Neural cell (in vitro differentiated cells): ENCODE results near the gene MECP2. TPM values are rescaled to one million over a fixed set of nuclear protein-coding genes. Genes with fewer than 3 reads are reported as not detected.

Experiments used
- H2AFZ ChIP-seq: fragments of 200-600, 300-800 bp; sonication (generic), shearing (Covaris generic); 2 replicates; pipeline ENCODE4 v1.6.0; 2014; ENCODE audit warnings: low read depth, mild to moderate bottlenecking, antibody characterized with exemption, low read length, moderate library complexity
- H3F3A ChIP-seq: fragments of 200-600 bp; shearing (Covaris generic); 2 replicates; pipeline ENCODE4 v1.6.1; 2016; ENCODE audit warnings: mild to moderate bottlenecking, moderate library complexity, mixed read lengths, antibody characterized with exemption, low read length; ENCODE audit not compliant: insufficient read depth, poor library complexity, severe bottlenecking
- H3K27ac ChIP-seq: fragments of 200-600, 300-800 bp; sonication (generic), shearing (Covaris generic); 2 replicates; pipeline ENCODE4 v1.5.1; 2014; ENCODE audit warnings: mild to moderate bottlenecking, low read length, moderate library complexity
- H3K27me3 ChIP-seq: fragments of 300-800, 200-600 bp; sonication (generic), shearing (Covaris generic); 2 replicates; pipeline ENCODE4 v1.6.0; 2014; ENCODE audit warnings: mild to moderate bottlenecking, low read depth, low read length, moderate library complexity; ENCODE audit not compliant: insufficient read depth
- H3K36me3 ChIP-seq: fragments of 300-800, 200-600 bp; sonication (generic), shearing (Covaris generic); 2 replicates; pipeline ENCODE4 v1.5.1; 2014; ENCODE audit warnings: mild to moderate bottlenecking, antibody characterized with exemption, low read length, moderate library complexity; ENCODE audit not compliant: insufficient read depth
- H3K4me2 ChIP-seq: fragments of 300-800, 200-600 bp; sonication (generic), shearing (Covaris generic); 2 replicates; pipeline ENCODE4 v1.6.0; 2014; ENCODE audit warnings: mild to moderate bottlenecking, low read length
- H3K4me3 ChIP-seq: fragments of 300-800, 200-600 bp; sonication (generic), shearing (Covaris generic); 2 replicates; pipeline ENCODE4 v1.5.1; 2014; ENCODE audit warnings: mild to moderate bottlenecking, low read length, moderate library complexity
- H3K79me2 ChIP-seq: fragments of 200-600 bp; shearing (Covaris generic); replicated peaks from 2 replicates; pipeline ENCODE4 v1.6.0; 2014; ENCODE audit warnings: mild to moderate bottlenecking, low read length, moderate library complexity; ENCODE audit not compliant: insufficient read depth
- H3K9ac ChIP-seq: fragments of 300-800, 200-600 bp; sonication (generic), shearing (Covaris generic); 2 replicates; pipeline ENCODE4 v1.6.1; 2016; ENCODE audit warnings: mild to moderate bottlenecking, low read length, mixed read lengths
- H3K9me2 ChIP-seq: fragments of 200-600 bp; shearing (Covaris generic); 2 replicates; pipeline ENCODE4 v1.6.1; 2016; ENCODE audit warnings: mild to moderate bottlenecking, low read length, mixed read lengths; ENCODE audit not compliant: insufficient read depth
- H3K9me3 ChIP-seq: fragments of 200-600, 300-800 bp; sonication (generic), shearing (Covaris generic); 2 replicates; pipeline ENCODE4 v1.6.1; 2016; ENCODE audit warnings: mild to moderate bottlenecking, mixed run types, low read length, moderate library complexity, mixed read lengths
- H4K20me1 ChIP-seq: fragments of 200-600 bp; shearing (Covaris generic); 2 replicates; pipeline ENCODE4 v1.6.1; 2016; ENCODE audit warnings: mild to moderate bottlenecking, mixed run types; ENCODE audit not compliant: insufficient read depth
- CTCF ChIP-seq: fragments of 450-650 bp; IDR thresholded peaks from 2 replicates; pipeline ENCODE4 v1.5.1; 2014; ENCODE audit warnings: antibody characterized with exemption, mild to moderate bottlenecking, moderate library complexity; ENCODE audit not compliant: poor library complexity, severe bottlenecking
- EP300 ChIP-seq: fragments of 450-650 bp; conservative IDR thresholded peaks from 2 replicates; pipeline ENCODE4 v1.6.1; 2014; ENCODE audit warnings: antibody characterized with exemption, mild to moderate bottlenecking, moderate library complexity; ENCODE audit not compliant: poor library complexity, severe bottlenecking
- EZH2 ChIP-seq: fragments of 200-600, 300-800 bp; shearing (Covaris generic), sonication (generic); IDR thresholded peaks from 2 replicates; pipeline ENCODE4 v1.6.1; 2014; ENCODE audit warnings: antibody characterized with exemption, low read length, borderline replicate concordance, mild to moderate bottlenecking; ENCODE audit not compliant: insufficient read depth, poor library complexity, severe bottlenecking
- MXI1 ChIP-seq: fragments of 450-650 bp; conservative IDR thresholded peaks from 2 replicates; pipeline ENCODE4 v1.6.1; 2014; ENCODE audit warnings: antibody characterized with exemption, mild to moderate bottlenecking; ENCODE audit not compliant: poor library complexity, severe bottlenecking
- POLR2AphosphoS5 ChIP-seq: IDR thresholded peaks from 2 replicates; pipeline ENCODE4 v1.6.1; 2012
- RAD21 ChIP-seq: fragments of 450-650 bp; conservative IDR thresholded peaks from 2 replicates; pipeline ENCODE4 v1.6.1; 2014; ENCODE audit warnings: antibody characterized with exemption, mild to moderate bottlenecking, moderate library complexity
- REST ChIP-seq: IDR thresholded peaks from 2 replicates; pipeline ENCODE4 v1.6.1; 2012; ENCODE audit warnings: borderline replicate concordance
- SMC3 ChIP-seq: fragments of 450-650 bp; conservative IDR thresholded peaks from 2 replicates; pipeline ENCODE4 v1.6.1; 2014; ENCODE audit warnings: antibody characterized with exemption, mild to moderate bottlenecking, moderate library complexity; ENCODE audit not compliant: poor library complexity
- TAF1 ChIP-seq: IDR thresholded peaks from 2 replicates; pipeline ENCODE4 v1.6.1; 2012; ENCODE audit warnings: low read depth
- polyA plus RNA-seq: library from polyadenylated mRNA; depleted of rRNA; stranded (reverse); fragments of >200 nt; gene quantifications from 2 replicates; pipeline ENCODE4 v1.2.3, GENCODE V29; 2014

Gene MECP2
- polyA plus RNA-seq, 1 donor from 2014 or later, result 14.5 TPM

- Histone ChIP-seq H3K27me3 (no peaks in the 10 kb centered on the region), H3K9ac (no peak overlapping the region), H3K36me3 (no peaks in the 10 kb centered on the region), H3K9me2 (no peaks in the 10 kb centered on the region), H4K20me1 (no peaks in the 10 kb centered on the region), H3F3A (no peaks in the 10 kb centered on the region), H3K4me3 (no peak overlapping the region), H2AFZ (no peak overlapping the region), H3K9me3 (no peaks in the 10 kb centered on the region), H3K4me2 (no peak overlapping the region), H3K79me2 (no peaks in the 10 kb centered on the region), H3K27ac (no peak overlapping the region)
- TF ChIP-seq CTCF, result no peak
- no peak for TF ChIP-seq REST
- no peak for TF ChIP-seq TAF1
- TF ChIP-seq MXI1, result no peak
- no peak for TF ChIP-seq SMC3
- TF ChIP-seq RAD21, result no peak
- no peak for TF ChIP-seq POLR2AphosphoS5
- TF ChIP-seq EZH2, result no peak
- TF ChIP-seq EP300, result no peak
These were observed 58.9 kb downstream of the MECP2 start for GRCh38 chrX:154038656-154039055.

- H3K9me3 ChIP-seq, result no peaks in the 10 kb centered on the region
- no peak overlapping the region for H2AFZ ChIP-seq
- no peaks in the 10 kb centered on the region for H4K20me1 ChIP-seq
- H3K27ac ChIP-seq, result no peak overlapping the region
- TF ChIP-seq EP300, result no peak
- TF ChIP-seq EZH2, result no peak
- no peak for TF ChIP-seq CTCF
- no peaks in the 10 kb centered on the region for H3K9me2 ChIP-seq
- H3K9ac ChIP-seq, result no peak overlapping the region
- H3K4me3 ChIP-seq, result no peak overlapping the region
- no peaks in the 10 kb centered on the region for H3K79me2 ChIP-seq
- no peak overlapping the region for H3K4me2 ChIP-seq
- H3K27me3 ChIP-seq, result no peaks in the 10 kb centered on the region
- no peaks in the 10 kb centered on the region for H3K36me3 ChIP-seq
- no peaks in the 10 kb centered on the region for H3F3A ChIP-seq
These were observed 59.8 kb downstream of the MECP2 start for GRCh38 chrX:154037754-154038153.
